ENCODE data around the gene PAPPA. TPM values are rescaled to one million over a fixed set of nuclear protein-coding genes. Genes with fewer than 3 reads are reported as not detected.

Gene PAPPA
- total and polyA plus RNA-seq, 2 donors from 2014 or later: 4.2 to 10.2 TPM

- Histone ChIP-seq H3K9ac (ENCODE audit: low read length in 3 of 3) (no peak overlapping the region), H3K27ac (ENCODE audit: low read depth in 2 of 2, low read length in 2 of 2) (no peak overlapping the region), H3K36me3 (ENCODE audit: control insufficient read depth in 2 of 3, insufficient read depth in 3 of 3, low read length in 3 of 3) (no peaks in the 10 kb centered on the region), H3K9me3 (ENCODE audit: control insufficient read depth in 2 of 3, insufficient read depth in 1 of 3, low read length in 3 of 3) (no peaks in the 10 kb centered on the region), H3K27me3 (ENCODE audit: control insufficient read depth, insufficient read depth, low read length) (no peaks in the 10 kb centered on the region), H3K4me1 (ENCODE audit: control insufficient read depth in 2 of 3, insufficient read depth in 2 of 3, low read depth in 1 of 3, low read length in 3 of 3) (no peaks in the 10 kb centered on the region), H3K4me3 (ENCODE audit: low read length in 3 of 3) (no peak overlapping the region)
- intact Hi-C loops (cut with DNase I): no loop called here
- TF ChIP-seq CTCF (IDR thresholded peaks at IDR 0.05; ENCODE audit: borderline replicate concordance, extremely low read depth, insufficient read depth): no peak
- FAIRE-seq: no peak
- DNase-seq: no peak
Measured at GRCh38 chr9:116319480-116319879, 165.9 kb downstream of the PAPPA start.

- no peaks in the 10 kb centered on the region for H3K27me3 ChIP-seq (ENCODE audit: control insufficient read depth, insufficient read depth, low read length)
- no peaks in the 10 kb centered on the region for H3K4me1 ChIP-seq (ENCODE audit: control insufficient read depth in 2 of 3, insufficient read depth in 2 of 3, low read depth in 1 of 3, low read length in 3 of 3)
- no peak overlapping the region for H3K4me3 ChIP-seq (ENCODE audit: low read length in 3 of 3)
- DNase-seq (no peak), FAIRE-seq (no peak)
- intact Hi-C loops (cut with DNase I): no loop called here
- no peak overlapping the region for H3K9ac ChIP-seq (ENCODE audit: low read length in 3 of 3)
- no peak overlapping the region for H3K27ac ChIP-seq (ENCODE audit: low read depth in 2 of 2, low read length in 2 of 2)
- no peaks in the 10 kb centered on the region for H3K9me3 ChIP-seq (ENCODE audit: control insufficient read depth in 2 of 3, insufficient read depth in 1 of 3, low read length in 3 of 3)
- no peaks in the 10 kb centered on the region for H3K36me3 ChIP-seq (ENCODE audit: control insufficient read depth in 2 of 3, insufficient read depth in 3 of 3, low read length in 3 of 3)
- TF ChIP-seq CTCF (IDR thresholded peaks at IDR 0.05; ENCODE audit: borderline replicate concordance, extremely low read depth, insufficient read depth): no peak
Measured at GRCh38 chr9:116320290-116320689, 166.7 kb downstream of the PAPPA start.

- Histone ChIP-seq H3K27me3 (ENCODE audit: control insufficient read depth, insufficient read depth, low read length) (no peaks in the 10 kb centered on the region), H3K9me3 (ENCODE audit: control insufficient read depth in 2 of 3, insufficient read depth in 1 of 3, low read length in 3 of 3) (no peaks in the 10 kb centered on the region)
- intact Hi-C loops (cut with DNase I): no loop called here
Measured at GRCh38 chr9:116322521-116322920, 168.9 kb downstream of the PAPPA start.

More at GRCh38 chr9:116322521-116322920, 168.9 kb downstream of the PAPPA start:
- Histone ChIP-seq H3K4me1 (ENCODE audit: control insufficient read depth in 2 of 3, insufficient read depth in 2 of 3, low read depth in 1 of 3, low read length in 3 of 3) (no peaks in the 10 kb centered on the region), H3K4me3 (ENCODE audit: low read length in 3 of 3) (no peak overlapping the region), H3K27ac (ENCODE audit: low read depth in 2 of 2, low read length in 2 of 2) (no peak overlapping the region), H3K36me3 (ENCODE audit: control insufficient read depth in 2 of 3, insufficient read depth in 3 of 3, low read length in 3 of 3) (no peaks in the 10 kb centered on the region), H3K9ac (ENCODE audit: low read length in 3 of 3) (no peak overlapping the region)
- no peak for TF ChIP-seq CTCF (IDR thresholded peaks at IDR 0.05; ENCODE audit: borderline replicate concordance, extremely low read depth, insufficient read depth)
- no peak for DNase-seq
- FAIRE-seq: no peak
